ENCODE data around the gene ITSN1.

GRCh38 chr21:33852485-33852884 lies 210.2 kb downstream of the ITSN1 start:
- no peak for TF ChIP-seq CTCF (IDR thresholded peaks at IDR 0.05)
- no peak for TF ChIP-seq POLR2A (IDR thresholded peaks at IDR 0.05)
